HUES48 (cell line): ENCODE measurements around the gene CYTH2.

Experiments used
- H3K27ac ChIP-seq: one replicate; pipeline ENCODE4 v1.7.0; 2013; ENCODE audit warnings: low read depth, low read length, inconsistent platforms
- H3K27me3 ChIP-seq: 2 replicates; pipeline ENCODE4 v1.6.1; 2013; ENCODE audit warnings: mild to moderate bottlenecking, low read length; ENCODE audit not compliant: control insufficient read depth, insufficient read depth
- H3K36me3 ChIP-seq: 2 replicates; pipeline ENCODE4 v1.6.1; 2013; ENCODE audit warnings: low read length; ENCODE audit not compliant: control insufficient read depth, insufficient read depth
- H3K4me1 ChIP-seq: 2 replicates; pipeline ENCODE4 v1.6.1; 2013; ENCODE audit warnings: mild to moderate bottlenecking, low read length; ENCODE audit not compliant: control insufficient read depth, insufficient read depth
- H3K4me3 ChIP-seq: 2 replicates; pipeline ENCODE4 v1.5.1; 2013; ENCODE audit warnings: mild to moderate bottlenecking, low read depth, low read length
- H3K9ac ChIP-seq: 2 replicates; pipeline ENCODE4 v1.6.1; 2013; ENCODE audit warnings: mild to moderate bottlenecking, low read depth, low read length, moderate library complexity
- H3K9me3 ChIP-seq: 2 replicates; pipeline ENCODE4 v1.6.1; 2013; ENCODE audit warnings: low read length; ENCODE audit not compliant: control insufficient read depth, insufficient read depth

The CYTH2 gene

DNA sequence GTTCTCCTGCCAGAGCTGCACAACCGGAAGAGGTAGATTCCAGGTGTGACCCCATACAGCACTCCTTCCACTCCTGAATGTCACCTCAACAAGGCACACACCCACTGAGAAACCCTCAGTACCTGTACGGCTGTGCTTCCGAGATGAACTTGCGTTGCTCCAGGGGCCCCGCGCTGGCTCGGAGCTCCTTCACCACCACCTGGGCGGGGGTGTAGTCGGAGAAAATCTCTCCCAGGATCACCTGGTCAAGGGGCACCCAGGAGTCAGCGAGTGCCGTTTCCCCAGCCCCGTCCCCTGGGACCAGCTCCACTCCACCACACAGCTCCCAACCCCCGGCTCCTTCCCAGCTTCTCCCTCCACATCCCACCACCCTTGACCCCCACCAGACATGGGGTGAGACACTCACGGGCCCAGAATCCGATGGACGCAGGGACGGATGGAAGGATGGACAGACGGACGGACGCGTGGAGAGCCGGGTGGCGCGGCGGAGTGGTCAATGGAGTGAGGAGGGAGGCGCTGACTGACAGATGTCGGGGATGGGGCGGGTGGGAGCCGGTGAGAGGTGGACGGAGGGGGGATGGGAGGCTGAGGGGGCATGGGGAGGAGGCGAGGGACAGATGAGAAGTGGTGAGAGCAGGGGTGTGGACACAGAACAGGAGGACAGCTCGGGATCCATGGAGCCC, 39.7 kb downstream of the CYTH2 start:
- H3K27me3 ChIP-seq: peaks cover 15% of the 10 kb centered on the region
- no peak overlapping the region for H3K4me3 ChIP-seq
- no peaks in the 10 kb centered on the region for H3K4me1 ChIP-seq
- no peaks in the 10 kb centered on the region for H3K9me3 ChIP-seq
- no peak overlapping the region for H3K9ac ChIP-seq
- no peaks in the 10 kb centered on the region for H3K36me3 ChIP-seq
- H3K27ac ChIP-seq: no peak overlapping the region

DNA sequence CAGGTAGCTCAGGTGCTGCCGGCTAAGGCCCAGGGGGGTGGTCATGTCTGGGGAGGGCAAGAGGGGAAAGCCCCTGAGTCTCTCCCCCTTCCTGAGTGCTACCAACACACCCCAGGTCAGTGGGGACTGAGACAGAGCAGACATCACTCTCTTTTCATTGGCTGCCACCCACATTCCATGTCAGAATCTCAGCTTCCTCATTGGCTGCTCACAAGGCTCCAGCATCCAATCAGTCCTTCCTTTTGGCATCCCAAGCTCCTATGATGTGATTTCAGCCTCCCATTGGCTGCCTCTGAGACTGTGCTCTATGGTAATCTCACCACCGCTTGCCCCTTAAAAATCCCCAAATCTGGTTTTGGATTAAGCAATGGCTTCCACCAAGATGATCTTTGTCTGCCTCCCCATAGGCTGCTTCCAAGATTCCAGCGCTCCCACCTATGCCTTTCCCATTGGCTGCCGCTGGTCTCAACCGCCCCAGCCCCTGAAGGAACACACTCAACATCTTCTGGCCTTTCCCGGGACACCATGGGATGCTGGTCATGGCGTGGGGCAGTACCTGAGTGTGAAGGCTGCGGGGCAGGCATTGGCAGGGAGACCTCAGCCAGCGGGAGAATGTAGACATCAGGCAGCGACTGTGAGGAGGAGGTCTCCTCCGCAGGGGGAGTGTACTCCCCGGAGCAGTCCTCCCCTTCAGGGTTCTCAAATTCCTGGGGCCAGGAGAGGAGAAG, 40.5 kb downstream of the CYTH2 start:
- Histone ChIP-seq H3K27ac (no peak overlapping the region), H3K4me1 (peaks cover 4% of the 10 kb centered on the region; the same call in 1 of the 2 replicates), H3K36me3 (no peaks in the 10 kb centered on the region), H3K9ac (no peak overlapping the region), H3K4me3 (peak overlapping the region; percentile 51; the same call in 1 of the 2 replicates), H3K9me3 (no peaks in the 10 kb centered on the region), H3K27me3 (peaks cover 15% of the 10 kb centered on the region)

DNA sequence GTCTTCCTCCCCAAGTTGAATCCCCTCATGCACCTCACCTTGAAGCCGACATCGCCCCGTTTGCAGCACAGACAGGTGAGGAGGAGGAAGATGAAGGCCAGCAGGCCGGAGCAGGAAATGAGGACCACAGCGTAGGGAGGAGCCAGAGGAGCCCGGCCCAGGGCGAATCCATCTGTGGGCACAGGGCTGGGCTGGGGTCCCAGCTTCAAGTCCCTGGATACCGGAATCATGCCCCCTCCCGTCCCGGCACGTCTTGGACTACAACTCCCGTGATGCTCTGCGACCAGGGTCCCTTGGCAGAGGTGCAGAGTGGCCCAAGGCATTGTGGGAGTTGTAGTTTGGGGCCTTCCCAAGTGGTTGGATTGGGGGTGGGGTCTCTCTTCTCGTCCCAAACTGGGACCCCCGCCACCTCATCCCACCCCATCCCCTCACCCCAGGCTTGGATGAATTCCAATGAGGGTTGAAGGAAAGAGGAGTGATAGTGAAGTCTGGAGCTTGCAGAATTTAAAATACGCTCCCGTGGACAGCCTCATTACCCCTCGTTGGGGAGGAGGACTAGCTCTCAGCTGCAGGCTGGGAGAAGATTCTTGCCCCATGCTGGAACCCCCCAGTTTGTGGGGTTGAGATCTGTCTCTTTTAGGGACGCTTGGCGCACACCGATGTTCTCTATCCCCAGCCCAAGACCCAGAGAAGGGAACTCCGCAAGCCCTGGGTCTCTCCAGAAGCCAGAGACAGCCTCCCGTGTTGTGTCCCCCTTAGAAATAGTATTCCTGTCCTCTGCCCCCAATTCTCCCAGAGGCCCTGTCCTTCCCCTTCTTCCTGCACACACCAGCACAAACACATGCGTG, 41.5 kb downstream of the CYTH2 start:
- Histone ChIP-seq H3K9ac (no peak overlapping the region), H3K4me1 (peaks cover 4% of the 10 kb centered on the region; the same call in 1 of the 2 replicates), H3K9me3 (no peaks in the 10 kb centered on the region), H3K4me3 (peak overlapping the region; percentile 51), H3K36me3 (no peaks in the 10 kb centered on the region), H3K27ac (no peak overlapping the region), H3K27me3 (peaks cover 15% of the 10 kb centered on the region)

DNA sequence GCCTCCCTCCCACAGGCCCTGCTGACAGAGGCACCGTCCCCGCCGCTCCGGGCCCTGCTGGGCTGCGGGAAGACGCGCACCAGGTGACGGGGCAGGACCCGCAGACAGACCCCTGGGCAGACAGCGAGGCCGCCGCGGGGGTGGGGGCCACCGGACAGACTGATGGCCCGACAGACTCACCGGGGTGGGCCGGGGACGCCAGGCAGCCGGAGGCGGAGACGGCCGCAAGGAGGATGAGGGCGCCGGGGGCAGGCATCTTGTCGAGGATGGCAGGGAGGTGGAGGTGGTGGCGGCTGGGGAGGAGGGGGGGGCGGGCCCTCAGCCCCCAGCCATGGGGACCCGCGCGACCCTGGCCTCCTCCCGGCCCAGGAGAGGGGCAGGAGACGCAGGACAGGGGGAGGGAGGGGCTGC, 42.2 kb downstream of the CYTH2 start:
- Histone ChIP-seq H3K27ac (no peak overlapping the region), H3K4me3 (peak overlapping the region; percentile 51; the same call in 1 of the 2 replicates), H3K4me1 (peaks cover 4% of the 10 kb centered on the region; the same call in 1 of the 2 replicates), H3K27me3 (peaks cover 15% of the 10 kb centered on the region), H3K9me3 (no peaks in the 10 kb centered on the region), H3K36me3 (no peaks in the 10 kb centered on the region), H3K9ac (no peak overlapping the region)

DNA sequence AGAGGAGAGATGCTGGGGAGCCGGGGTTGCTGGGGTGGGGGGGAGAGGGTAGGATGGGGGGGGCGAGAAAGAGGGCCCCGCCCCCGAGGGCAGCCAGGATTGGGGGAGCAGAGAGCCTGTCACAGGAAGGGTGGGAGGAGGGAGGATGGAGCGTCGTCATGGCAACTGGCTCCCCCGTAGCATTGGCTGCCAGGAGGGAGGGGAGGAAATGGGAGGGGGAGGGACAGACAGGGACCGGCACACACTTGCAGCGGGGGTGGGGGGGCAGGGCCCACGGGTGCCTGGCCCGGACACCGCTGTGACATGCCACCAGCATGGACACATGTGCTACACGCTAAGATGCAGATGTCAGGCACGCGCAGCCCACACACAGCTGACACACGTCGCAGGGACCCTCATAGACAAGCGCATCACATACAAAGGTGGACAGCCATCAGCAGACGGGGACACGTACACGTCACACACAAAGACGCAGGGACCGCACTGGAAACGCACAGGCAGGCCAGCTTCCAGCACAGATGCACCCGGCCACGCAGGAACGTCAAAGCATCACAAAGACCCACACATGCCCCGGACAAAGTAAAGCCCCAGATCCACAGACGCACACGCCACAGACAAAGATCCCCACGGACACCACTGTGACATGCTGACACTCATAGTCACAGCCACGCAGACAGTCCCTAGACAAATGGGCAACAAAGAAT, 42.8 kb downstream of the CYTH2 start, which contains the start of gene LMTK3:
Gene LMTK3, minus strand, starts transcription at position 36 of the 704 bp plus-strand sequence. CDS start 259 bp downstream, outside the sequence.
- Histone ChIP-seq H3K36me3 (no peaks in the 10 kb centered on the region), H3K4me1 (peaks cover 4% of the 10 kb centered on the region; the same call in 1 of the 2 replicates), H3K4me3 (peak within 1 kb of the TSS; percentile 51), H3K9ac (no peak within 1 kb of the TSS), H3K27ac (no peak within 1 kb of the TSS), H3K9me3 (no peaks in the 10 kb centered on the region), H3K27me3 (peaks cover 15% of the 10 kb centered on the region)

DNA sequence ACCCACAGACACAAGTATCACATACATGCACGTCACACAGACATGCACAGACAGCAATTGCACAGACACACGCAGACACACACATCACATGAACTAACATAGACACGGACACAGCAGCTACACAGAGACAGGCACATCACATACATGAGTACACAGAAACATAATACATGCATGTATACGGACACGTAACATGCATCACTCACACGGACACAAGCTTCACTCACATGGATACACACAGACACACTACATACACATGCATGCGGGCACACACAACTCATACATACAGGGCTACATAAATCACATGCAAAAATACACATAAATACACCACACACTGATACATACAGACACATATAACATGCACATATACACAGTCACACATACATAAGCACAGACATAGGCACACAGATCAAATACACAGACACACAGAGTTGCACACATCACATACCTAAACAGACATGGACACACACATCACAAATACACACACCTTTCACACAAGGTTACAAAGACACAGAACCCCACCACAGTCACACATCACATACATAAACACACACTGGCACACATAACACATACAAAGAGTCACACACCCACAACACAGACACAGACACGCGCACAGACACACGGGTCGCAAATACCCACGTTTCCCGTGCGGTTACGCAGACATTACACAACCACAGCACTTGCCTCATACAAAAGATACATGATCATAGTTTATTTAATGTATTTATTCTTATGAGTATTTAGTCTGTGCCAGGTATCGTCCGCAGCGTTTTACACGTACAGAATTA, 43.5 kb downstream of the CYTH2 start:
- no peak overlapping the region for H3K9ac ChIP-seq
- H3K27ac ChIP-seq: no peak overlapping the region
- peak overlapping the region; percentile 68; the same call in 1 of the 2 replicates for H3K4me3 ChIP-seq
- peaks cover 4% of the 10 kb centered on the region; the same call in 1 of the 2 replicates for H3K4me1 ChIP-seq
- H3K36me3 ChIP-seq: no peaks in the 10 kb centered on the region
- H3K27me3 ChIP-seq: peaks cover 15% of the 10 kb centered on the region
- no peaks in the 10 kb centered on the region for H3K9me3 ChIP-seq

DNA sequence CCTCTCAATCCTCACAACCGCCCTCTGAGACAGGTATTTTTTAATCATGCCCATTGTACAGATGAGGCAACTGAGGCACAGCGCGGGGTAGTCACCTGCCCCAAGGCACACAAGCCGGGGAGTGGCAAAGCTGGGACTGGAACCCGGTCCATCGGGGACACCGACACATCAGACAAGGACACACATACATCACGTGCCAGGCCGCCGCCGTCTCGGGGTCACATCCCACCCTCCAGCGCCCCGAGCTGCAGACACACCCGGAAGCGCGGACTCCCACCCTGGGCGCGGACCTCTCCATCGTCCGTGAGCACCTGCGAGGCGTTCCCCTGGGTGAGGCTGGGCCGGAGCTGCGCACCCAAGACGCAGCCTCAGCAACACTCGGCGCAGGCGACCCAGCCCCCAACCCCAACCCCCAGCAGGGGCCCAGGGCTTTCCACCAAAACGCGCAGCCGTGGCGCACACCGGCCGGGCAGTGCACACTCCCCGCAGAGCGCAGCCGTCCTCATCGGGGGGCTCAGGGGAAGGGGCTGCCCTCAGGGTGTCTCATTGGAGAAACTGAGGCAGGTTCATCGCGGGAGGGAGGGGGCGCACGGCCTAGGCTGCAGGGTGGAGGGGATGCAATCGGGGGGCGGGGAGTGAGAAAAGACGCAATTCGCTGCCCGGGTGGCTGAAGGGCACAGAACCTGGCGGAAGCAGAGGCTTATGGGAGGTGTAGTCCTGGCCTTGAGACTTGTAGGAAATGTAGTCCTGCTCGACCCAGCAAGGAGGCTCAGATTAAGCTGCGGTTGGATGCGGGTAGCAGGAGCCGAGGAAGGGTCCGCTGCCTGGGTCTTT, 44.3 kb downstream of the CYTH2 start:
- Histone ChIP-seq H3K27ac (peak overlapping the region; percentile 10), H3K9ac (no peak overlapping the region), H3K27me3 (peaks cover 15% of the 10 kb centered on the region), H3K4me3 (peak overlapping the region; percentile 68), H3K36me3 (no peaks in the 10 kb centered on the region), H3K4me1 (peaks cover 4% of the 10 kb centered on the region; the same call in 1 of the 2 replicates), H3K9me3 (no peaks in the 10 kb centered on the region)

DNA sequence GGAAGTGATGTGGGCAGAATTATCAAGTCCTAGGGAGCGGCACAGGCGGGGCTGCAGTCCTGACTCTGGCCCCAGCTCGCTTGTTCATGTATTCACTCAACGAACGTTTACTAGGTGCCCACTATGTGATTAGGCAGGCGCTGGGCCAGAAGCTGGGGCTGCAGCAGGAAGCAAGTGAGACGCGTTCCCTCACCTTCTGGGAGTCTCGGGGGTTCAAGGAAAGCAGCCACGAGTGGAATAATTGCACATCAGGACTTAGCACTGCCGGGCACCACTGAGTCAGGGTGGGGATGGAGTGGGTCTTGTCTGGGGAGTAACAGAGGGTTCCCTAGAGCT, 44.9 kb downstream of the CYTH2 start:
- no peak overlapping the region for H3K27ac ChIP-seq
- peaks cover 4% of the 10 kb centered on the region; the same call in 1 of the 2 replicates for H3K4me1 ChIP-seq

DNA sequence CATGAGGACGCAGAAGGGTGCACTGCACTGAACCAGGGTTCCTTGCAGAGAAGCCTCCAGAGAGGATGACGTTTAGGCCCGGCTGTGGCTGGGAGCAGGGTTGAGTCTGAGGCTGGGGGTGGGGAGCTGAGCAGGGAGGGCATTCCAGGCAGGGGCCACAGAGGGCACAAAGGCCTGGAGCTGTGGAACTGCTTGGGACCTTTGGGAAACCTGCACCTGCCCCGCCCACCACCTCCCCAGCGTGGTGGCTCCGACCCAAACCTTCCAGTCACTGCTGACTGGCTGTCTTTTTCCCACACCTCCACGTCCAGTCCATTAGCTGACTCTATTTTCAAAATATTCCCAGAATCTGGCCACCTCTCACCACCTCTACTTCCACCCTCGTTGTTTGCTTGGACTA, 47.4 kb downstream of the CYTH2 start:
- no peak overlapping the region for H3K9ac ChIP-seq
- H3K4me1 ChIP-seq: peaks cover 4% of the 10 kb centered on the region; the same call in 1 of the 2 replicates
- H3K9me3 ChIP-seq: no peaks in the 10 kb centered on the region
- H3K27me3 ChIP-seq: peaks cover 15% of the 10 kb centered on the region
- H3K4me3 ChIP-seq: no peak overlapping the region
- no peak overlapping the region for H3K27ac ChIP-seq
- H3K36me3 ChIP-seq: no peaks in the 10 kb centered on the region

More for the DNA sequence above, 44.9 kb downstream of the CYTH2 start:
- peak overlapping the region; percentile 68; the same call in 1 of the 2 replicates for H3K4me3 ChIP-seq
- no peaks in the 10 kb centered on the region for H3K36me3 ChIP-seq
- H3K9me3 ChIP-seq: no peaks in the 10 kb centered on the region
- peaks cover 15% of the 10 kb centered on the region for H3K27me3 ChIP-seq
- H3K9ac ChIP-seq: no peak overlapping the region
